C1 segment of cervical spinal cord (tissue), 14 donors: ENCODE measurements around the gene HDLBP.

Source experiments
- DNase-seq, 14 donors: peaks; one replicate each; lab custom pipeline; 2025; lab: John Stamatoyannopoulos, UW

The HDLBP gene

DNA sequence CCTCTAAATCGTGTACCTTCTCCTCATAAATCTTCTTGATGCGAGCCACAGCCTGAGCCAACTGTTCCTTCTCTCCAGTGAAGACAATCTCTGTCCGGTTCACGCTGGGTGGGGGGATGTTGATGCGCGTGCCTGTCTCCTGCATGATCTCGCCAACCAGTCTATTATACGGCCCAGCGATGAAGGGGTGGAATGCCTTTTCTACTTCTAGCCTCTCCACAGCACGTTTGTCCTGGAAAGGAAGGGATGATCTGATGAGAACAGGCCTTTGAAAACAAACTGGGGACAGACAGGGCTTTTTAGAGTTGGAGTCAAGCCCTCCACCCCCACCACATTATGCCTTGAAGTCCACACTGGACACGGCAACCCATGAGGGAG lies 59.3 kb downstream of the HDLBP start:
- DNase-seq = no peak

DNA sequence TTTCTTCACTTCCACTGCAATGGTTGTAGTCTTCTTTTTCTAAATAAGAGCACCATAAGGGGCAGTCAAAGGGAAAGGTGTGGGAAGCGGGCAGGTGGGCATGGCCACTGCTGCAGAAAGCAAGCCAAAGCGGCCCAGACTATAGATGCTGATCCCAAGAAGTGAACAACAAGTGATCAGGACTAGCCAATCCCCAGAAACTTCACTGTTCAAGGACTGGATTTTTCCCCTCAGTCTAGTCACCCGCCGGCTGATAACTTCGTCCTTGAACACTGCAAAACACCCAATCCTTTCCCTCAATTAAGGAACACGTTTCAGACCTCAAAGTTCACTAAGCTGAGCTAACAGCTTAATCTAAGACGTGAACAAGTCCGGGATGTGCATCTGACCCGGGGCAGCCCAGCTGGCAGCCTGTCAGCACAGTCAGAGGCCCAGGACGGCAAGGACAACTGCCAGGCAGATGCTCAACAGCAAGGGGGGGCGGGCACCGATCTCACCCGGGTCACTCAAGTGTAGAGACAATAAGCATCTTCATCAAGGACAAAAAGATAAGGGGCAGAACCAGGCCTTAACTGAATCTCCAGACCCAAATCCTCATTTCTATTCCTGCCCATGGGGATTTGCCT lies 59.8 kb downstream of the HDLBP start:
- DNase-seq = peak in 2 of 14 donors; percentile 4 to 23

DNA sequence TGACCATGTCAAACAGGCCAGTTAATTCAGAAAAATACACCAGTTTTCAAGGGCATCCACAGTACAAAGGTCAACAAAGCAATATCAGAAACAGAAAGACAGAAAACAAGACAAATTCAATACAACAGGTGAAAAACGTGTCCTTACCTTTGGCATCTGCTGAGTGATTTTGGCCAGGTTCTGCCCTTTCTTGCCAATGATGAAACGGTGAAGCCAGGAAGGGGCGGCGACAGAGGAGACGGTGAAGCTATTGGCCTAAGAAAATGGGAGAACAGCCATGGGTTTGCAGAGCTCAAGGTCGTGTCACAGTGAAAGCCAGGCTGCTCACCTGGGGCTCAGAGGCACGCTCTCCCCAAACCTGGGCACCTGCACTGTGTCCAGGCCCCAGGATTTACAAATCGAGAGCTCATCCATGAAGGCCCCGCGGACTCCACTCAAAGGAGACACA lies 60.5 kb downstream of the HDLBP start:
- DNase-seq = no peak

DNA sequence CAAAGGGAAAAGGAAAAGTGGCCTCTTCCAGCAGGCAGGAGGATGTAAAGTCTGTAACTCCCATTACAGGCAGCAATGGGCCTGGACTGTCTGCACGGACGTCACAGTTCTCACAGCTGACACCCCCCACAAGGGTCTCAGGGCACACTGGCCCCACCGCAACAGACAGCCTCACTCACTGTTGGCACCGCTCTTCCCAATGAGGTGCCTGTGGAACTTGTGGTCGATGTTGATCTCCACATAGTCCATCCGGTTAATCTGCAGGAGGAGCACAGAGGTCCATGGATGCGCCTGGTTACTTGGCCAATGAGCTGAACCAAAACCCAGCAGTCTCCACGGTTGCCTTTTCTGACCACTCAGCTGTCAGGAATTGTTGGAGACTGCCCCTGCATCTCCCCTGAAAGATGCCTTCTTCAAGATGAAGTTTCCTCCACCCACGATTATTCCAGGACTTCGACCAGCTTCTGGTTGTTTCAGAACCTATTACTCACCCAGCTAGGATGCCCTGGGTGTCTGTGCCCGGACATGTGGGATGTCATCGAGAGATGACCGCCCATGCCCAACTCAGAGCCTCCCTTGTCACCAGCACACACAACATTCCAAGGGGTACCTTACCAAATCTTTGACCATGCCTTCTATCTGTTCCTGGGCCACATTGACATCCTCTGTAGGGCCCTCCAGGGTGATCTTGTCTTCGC lies 62.5 kb downstream of the HDLBP start:
- DNase-seq = no peak

DNA sequence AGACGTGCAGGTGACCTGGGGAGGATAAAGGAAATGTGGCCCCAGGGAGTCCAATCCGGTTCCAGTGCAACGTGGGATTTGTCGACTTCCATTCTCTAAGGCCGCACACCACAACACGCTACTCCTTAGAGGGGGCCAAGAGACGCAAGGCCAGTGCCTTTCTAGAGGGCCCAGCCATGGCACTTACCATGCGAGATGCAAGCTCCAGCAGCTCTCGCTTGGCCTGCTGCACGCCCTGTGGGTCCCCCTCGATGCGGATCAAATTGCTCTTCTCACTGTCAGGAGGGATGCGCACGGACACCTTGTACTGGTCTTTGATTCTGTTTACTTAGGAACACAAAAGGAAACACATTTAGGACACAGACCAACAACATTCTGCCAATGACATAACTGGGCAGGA lies 65.8 kb downstream of the HDLBP start:
- no peak for DNase-seq

DNA sequence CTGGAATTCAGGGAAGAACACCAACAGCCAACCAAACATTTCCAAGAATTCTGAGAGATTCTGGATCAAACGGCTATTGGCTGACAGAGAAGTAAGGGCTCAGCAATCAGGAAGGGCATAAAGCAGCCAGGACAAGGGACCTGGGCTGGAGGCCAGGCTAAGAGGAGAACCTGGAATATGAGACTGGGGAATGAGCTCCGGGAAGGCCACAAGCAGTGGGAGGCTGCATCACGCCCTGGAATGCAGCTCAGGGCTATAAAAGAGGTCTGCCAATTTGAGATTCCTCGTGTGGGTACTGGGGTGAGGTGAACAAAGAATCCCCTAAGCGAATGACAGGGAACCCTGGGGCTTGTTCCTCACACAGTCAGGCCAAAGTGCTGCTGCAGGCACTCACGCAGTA lies 66.6 kb downstream of the HDLBP start:
- DNase-seq = peak in 3 of 14 donors; percentile 4 to 75 (median 4)

DNA sequence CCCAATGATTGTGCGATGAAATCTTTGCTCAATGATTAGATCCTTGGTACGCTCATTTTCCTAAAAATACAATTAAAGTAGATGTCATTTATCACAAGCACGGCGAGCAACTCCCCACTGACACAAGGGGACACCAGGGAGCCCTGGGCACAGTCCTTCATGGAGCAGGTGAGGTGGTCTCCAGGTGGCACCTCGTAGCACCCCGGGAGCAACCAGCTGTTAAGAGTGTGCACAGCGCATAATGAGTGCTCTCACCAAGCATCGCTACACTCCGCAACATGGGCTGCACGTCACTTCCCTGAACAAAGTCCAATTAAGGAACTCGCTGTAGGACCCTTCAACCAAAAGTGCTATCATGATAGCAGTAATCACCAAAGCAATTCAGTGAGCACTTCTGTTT lies 67.2 kb downstream of the HDLBP start:
- DNase-seq = no peak

DNA sequence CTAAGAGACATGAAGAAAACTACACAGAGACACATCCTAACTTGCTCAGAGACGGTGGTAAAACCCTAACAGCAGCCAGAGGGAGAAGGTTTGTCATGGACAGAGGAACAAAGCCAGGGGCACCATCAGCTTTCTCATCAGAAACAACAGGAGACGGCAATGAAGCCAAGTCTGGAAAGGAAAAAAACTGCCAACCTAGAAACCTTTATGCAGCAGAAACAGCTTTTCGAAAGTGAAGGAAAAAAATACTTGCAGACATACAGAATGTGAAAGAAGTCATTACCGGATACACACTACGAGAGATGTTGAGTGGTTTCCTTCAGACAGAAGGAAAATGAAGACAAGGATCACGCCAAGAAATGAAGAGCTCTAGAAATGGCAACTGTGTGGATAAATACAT lies 71.1 kb downstream of the HDLBP start:
- DNase-seq = no peak

DNA sequence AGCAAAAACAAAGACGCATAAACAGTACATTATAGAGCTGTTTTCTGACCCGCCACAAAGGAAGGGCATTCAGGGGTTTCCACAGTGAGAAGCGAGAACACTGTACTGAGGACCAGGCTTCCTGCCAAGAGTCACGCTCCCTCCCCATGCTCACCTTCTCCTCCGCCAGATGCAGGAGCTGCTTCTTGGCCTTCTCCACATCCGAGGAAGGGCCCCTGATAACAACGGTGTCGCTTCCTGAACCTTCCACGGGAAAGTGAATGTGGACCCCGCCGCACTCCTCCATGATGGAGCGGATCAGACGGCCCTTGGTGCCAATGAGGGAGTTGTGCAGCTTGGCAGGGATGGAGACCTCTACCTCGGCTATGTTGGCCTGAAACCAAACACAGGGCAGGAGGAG lies 73.2 kb downstream of the HDLBP start:
- no peak for DNase-seq

DNA sequence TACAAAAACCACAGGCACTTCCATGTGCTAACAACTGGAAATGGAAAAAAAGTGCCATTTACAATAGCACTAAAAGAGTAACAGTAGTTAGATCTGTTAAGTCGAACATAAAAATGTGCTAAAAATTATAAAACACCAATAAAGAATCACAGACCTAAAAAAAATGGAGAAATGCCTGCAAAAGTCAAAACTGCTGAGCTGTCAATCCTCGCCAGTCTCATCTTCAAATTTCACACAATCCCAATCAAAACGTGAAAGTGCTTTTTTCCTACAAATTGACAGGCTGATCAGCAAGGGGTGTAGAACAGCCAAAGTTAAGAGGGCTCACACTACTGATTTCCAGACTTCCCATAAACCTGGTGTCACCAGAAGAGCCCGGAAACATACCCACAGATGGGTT lies 73.8 kb downstream of the HDLBP start:
- no peak for DNase-seq

DNA sequence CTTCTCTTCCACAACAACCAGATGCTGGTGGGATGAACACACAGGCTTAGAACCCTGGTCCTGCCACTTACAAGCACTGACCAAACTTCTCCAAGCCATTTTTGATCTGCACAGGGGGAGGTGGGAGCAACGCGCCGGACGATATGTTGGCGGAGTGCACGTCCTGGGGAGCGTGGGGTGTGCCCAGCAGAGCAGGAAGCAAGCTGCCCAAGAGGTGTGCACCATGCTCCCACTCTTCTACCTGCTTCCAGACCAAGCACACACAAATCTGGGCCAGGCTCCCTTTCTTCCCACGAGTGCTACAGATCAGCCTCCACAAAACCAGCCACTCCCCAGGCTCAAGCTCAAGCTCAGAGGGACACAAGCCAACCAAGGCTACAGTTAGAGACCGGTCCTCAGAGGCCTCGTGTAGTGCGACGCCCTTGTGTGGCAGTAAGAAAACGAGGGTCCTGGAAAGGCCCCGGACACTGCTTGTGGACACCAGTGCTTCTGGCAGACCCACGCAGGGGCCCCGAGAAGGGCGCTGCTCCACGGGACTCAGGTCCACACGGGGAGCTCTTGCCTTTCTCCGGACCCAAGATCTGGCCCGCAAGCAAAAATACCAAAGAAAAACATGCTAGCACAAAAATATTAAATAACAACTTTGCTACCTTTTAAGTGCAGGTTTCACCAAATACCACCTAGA lies 75.0 kb downstream of the HDLBP start:
- DNase-seq = no peak

DNA sequence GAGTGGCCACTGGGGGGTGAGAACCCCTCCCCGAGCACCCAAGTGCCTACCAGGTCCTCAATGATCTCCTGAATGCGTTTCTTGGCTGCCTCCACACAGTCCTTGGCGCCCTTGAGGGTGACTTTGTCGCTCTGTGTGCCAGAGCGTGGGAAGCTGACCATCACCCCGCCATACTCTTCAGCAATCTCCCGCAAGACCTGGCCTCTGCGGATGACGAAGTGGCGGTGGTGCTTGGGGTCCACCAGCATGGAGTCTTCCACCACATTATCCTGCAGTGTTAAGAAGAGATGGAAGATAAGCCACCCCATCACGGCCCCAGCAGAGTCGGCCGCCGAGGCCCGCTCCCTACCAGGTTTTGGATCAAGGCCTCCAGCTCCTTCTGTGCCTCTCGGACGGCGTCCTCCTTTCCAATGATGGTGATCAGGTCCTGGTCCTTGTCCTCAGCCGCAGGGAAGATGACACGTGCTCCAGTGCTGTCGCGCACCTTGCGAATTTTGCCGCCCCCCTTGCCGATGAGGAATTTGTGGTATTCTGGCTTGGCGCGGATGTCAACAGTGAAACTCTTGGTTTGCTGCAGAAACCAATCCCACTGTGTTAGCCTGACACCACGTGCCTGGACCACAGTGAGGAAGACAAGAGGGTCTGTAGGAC lies 75.8 kb downstream of the HDLBP start:
- no peak for DNase-seq

DNA sequence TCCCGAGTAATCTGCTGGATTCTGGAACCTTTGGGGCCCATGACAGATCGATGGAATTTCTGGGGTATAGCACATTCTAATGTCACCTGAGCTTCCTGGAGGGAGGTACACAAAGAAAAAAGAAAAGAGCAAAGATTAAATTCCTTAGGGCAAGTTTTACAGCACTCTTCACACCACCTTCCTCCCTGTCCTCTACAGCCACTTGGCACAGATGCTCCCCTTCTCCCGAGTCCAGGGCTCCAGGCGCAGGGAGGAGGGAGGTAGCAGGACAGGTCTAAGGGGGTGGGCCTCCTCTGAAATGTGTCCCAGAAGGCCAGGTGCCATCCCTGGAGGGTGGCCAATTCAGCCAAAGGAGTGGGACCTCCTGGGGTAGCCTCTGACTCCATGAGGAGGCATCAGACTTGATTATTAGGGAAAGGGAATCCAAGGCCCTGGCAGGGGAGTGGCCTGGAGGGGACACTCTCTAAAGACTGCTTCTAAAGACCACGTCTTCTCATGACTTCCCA lies 76.7 kb downstream of the HDLBP start:
- DNase-seq = no peak

DNA sequence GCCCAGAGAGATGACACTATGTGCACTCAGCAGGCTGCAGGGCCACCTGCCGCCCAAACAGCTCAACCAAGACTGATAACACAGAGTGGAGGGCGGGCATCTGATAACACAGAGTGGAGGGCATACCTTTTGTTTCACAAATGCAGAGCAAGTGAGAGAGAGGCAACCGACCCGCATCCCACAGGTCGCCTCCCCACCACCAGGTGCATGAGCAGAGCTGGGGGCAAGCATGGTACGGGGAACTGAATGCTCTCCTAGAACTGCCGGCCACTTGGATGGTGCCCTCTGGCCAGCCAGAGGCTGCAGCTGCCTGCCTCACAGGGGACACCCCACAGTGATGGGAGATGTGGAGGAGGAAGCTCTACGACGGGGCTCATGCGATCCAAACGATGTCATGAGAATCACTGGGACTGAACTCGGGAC lies 77.5 kb downstream of the HDLBP start:
- no peak for DNase-seq

DNA sequence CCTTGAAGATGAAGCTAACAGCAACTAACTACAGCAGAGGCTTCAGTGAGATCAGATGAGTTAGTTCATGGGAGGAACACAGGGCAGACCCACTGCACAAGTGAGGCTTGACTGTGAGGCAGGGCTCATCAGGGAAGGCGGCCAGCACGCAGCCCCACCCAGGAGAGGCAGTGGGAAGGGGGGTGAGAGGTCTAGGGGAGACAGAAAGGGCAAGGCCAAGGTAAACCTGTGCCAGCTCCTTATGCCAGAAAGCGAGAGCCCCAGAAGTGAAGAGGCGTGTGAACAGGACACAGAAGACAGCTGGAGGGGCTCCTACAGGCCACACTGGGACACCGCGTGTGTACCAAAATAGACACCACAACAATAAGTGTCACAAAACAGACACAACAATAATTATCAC lies 78.4 kb downstream of the HDLBP start:
- no peak for DNase-seq

DNA sequence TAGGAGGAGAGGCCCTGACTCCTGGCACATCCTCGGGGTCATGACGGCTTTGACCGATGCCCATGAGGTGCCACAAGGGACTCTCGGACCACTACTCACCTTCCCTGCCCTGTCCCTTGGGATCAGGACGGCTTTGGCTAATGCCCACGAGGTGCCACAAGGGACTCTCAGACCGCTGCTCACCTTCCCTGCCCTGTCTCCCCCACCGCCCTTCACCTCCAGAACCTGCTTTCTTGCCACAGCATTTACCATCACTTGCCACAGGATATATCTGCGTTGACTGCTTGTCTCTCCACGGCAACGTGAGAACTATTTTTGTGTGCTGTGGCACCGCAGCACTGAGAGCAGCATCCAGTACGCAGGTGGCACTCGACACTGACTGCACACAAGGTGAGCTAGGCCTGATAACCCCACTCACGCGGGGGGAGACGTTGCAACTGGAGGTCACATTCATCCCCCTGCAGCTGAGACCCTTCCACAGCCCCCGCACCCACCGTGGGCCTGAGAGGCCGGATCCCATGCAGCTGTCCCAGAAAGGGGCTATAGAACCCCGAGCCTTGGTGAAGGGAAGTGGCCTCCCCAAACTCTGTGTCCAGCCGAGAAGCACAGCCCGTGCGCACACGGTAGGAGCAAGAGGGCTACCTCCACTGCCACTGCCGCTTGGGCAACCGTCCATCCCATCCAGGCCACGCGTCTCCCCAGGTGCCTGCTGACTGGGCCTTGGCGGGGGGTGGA lies 79.4 kb downstream of the HDLBP start:
- no peak for DNase-seq

DNA sequence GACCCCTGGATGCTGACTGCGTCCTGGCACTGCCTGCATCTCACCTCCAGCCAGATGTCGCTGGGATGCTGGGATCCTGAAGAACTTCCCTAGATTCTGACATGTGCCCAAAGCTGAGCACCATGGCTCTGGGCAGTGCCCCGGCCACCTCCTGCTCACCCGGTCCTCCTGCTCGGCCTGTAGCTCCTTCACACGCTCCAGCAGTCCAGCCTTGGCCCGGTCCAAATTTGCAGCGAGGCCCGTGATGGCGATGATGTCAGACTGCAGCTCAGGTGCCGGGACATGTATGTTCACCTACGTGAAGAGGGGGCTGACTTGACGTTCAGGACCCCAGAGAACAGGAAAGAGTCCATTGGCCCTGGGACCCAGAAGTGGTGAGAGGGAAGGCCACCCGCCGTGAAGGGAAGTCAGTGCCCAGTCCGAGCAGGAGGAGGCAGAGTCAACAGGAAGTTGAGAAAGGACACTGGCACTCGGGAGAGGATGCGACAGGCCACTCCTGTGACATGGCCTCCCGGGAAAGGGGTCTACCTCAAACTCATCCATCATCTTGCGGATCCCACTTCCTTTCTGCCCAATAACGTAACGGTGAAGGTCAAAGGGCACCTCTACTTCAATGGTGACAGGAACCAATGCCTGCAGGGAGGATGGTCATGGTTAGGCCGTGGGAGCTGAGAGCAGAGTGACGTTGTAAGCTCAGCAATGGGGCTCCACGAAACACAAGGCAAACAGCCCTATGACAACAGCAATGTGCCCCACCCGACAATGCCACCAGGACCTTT lies 80.3 kb downstream of the HDLBP start:
- DNase-seq = no peak

DNA sequence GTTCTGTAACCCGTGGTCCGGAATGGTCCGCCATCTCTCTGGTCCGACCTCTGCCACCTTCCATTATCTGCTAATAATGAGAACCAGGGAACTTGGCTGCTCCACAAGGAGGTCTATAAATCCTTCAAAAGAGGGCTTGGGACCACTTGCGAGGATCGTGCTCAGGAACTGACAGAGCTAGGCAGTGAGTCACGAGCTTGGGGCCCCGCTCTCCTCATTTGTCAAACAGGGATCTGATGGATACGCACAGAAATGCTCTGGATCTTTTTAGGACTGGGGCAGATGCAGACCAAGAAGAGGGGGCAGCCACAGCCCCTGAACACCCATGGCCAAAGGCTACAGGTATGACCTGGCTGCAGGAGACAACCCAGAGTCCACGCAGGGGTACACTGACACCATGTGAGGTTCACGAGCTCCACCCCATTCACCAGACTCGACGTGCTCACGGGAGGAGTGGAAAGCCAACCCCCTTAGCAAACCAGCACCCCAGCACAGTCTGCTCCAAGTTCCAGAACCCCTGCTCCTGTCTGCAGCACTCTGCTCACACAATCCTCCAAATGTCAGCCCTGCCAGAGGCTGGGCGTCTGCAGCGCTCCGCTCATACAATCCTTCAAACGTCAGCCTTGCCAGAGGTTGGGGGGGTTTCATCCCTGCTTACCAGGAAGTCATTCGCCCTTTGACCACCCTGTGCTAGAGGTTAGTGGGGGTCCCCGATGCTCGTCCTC lies 81.2 kb downstream of the HDLBP start:
- DNase-seq = no peak

DNA sequence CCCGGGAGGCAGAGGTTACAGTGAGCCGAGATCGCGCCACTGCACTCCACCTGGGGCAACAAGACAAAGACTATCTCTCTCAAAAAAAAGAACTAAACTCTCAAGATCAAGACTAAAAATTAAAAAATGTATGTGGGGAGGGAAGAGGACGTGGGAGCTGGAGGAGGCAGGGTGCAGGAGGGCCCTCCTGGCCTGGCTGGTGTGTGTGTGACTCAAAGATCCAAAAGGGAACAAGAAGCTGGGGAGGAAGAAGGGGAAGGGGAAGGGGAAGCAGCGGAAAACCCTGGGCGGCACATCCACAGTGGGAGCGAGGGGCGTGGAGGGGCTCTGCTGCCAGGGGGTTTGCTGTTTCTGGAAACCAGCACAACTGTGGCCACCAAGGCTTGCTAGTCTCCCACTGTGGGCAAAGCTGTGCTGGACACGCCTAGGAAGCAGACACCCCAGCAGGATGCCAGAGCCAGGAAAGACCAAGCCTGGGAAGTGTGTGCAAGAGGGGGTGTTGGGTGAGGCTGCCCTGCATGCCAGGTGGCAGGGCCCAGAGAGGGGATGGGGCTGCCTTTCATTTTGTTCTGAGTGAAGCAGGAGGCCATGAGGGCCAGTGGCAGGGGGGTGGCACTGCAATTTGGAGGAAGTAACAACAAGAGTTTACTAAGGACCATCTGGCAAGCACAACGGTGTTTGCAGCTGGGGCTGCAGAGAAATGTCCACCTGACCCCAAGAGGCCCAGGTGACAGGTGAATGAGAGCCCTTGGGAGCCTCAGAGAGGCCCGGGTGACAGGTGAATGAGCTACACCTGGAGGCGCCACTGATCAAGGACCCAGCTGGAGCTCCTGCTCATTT lies 82.5 kb downstream of the HDLBP start:
- DNase-seq = no peak
